Caki2 (cell line): ENCODE data around the gene SAA4. TPM values are rescaled to one million over a fixed set of nuclear protein-coding genes. Genes with fewer than 3 reads are reported as not detected.
"Not testable (repeated sequence)": the region's sequence is repeated elsewhere in the genome, so short reads cannot be mapped to it uniquely, and the experiment has no call there.

Experiments used
- DNase-seq: peaks from one replicate; pipeline ENCODE4 v3.0.0-alpha.2; 2015; ENCODE audit warnings: low read depth
- in situ Hi-C: cut with HindIII; loops from 2 replicates; pipeline ENCODE4 v1.10.0; 2016; ENCODE audit warnings: low sequenced_read_pairs, low pct_unique_long_range_greater_than_20kb, mixed read lengths
- total RNA-seq: library from RNA; depleted of rRNA; stranded (reverse); fragments of >200 nt; shearing (Covaris generic); gene quantifications from 2 replicates; pipeline ENCODE4 v1.2.3, GENCODE V29; 2014; ENCODE audit warnings: low replicate concordance

SAA4 gene
- total RNA-seq, 1 experiment from 2014 or later, result not detected

DNA sequence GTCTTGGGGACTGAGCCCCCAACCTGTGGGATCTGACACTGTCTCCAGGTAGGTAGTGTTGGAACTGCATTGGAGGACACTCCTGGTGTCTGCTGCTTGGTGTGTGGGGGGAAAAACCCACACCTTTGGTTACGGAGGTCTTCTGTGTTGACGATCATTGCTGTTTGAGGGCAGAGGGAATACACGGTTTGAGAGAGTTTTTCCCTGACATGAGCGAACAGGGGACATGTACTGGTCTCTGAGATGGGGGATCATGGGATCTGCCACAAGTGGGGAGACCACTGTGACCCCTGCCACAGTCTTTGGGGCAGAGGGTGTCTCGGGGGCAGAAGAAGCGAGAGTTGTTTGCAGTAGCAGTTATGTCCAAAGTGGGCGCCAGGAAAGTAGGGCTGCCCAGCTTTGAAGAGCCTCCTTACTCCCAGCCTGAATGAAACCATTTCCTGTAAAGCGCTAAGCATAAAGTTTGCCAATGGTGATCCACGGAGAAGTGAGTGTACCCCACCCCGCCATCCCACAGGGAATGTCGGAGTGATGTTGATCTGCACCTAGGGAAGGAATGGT, 17.3 kb upstream of the SAA4 start:
- in situ Hi-C loops, result no loop called here
- DNase-seq, result no peak

DNA sequence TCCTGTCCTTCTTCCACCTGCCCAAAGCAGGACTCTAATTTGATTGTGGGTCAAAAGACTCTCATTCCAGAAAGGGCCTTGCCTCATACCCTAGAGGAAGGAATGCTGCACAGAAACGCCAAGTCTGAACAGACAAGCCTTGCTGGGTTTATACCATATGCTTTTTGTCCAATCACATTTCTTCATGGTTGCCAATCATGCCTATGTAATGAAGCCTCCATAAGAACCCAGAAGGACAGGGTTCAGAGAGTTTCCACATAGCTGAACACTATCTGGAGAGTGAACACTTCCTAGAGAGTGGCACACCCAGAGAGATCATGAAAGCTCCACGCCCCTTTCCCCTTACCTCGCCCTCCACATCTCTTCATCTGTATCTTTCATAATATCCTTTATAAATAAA, 16.6 kb upstream of the SAA4 start:
- no peak for DNase-seq
- in situ Hi-C loops, result no loop called here

DNA sequence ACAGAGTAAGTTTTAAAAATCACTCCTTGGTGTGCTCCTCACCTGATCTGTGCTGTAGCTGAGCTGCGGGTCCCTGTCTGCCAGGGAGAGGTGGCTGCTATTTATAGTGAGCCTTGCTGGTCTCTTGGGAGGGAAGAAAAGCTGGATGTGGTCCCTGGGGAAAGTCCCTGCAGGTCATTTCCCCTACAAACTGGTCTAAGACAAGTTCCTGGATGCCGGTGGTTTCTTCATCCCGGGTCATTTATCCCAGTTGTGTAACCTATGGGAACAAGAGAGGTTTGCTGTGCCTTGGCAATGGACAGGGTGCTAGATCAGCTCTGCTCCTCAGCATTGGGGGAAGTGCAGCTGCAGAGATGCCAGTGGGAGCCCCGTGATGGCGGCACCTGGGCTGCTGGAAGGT, 12.0 kb upstream of the SAA4 start, which contains the start of gene SAA2:
Gene SAA2, minus strand, starts transcription at position 108 of the 400 bp plus-strand sequence. CDS start 657 bp downstream, outside the sequence.
- DNase-seq, result no peak
- in situ Hi-C loops, result no loop called here

DNA sequence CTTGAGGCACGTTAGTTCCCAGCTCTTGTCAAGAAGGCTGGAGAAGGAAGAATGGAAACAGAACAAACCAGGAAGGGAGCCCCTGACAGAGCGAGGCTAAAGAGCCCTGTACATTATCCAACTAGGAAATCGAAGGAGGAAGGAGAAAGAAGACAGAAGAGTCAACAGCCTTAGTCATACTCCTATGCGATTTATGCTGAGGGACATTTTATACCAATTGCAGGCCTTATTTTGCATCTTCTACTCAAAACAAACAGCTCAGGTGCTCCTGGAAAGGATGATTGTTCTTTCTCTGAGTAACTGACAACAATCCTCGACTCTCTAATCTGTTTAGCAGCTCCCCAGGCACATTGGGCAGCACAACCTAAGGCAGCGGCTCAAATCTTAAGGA, 10.6 kb upstream of the SAA4 start:
- in situ Hi-C loops, DNase-seq: not testable (repeated sequence)

DNA sequence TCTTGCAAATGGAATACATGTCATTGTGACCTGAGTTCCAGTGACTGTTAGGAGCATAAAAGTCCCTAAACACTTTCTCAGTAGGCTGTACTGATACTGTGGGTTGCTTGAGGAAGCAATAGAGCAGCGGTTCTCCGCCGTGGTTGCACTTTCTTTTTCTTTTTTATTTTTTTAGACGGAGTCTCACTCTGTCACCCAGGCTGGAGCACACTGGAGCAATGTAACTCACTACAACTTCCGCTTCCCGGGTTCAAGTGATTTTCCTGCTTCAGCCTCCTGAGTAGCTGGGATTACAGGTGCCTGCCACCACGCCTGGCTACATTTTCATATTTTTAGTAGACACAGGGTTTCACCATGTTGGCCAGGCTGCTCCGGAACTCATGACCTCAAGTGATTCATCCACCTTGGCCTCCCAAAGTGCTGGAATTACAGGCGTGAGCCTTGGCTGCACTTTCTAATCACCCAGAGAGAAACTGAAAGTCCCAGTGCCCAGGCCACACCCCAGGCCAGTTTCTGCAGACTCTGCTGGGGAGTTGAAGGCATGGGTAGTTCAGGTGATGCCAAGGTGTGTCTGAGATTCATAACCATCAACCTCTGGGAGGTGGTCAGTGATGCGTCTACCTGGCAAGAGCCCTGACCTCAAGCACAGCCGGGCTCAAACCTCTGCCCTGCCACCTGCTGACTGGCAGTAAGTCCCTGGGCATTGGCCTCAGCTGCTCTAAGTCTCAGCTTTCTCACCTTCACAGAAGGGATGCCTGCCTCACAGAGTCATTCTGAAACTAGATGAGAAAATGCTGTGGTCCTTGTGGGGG, 10.0 kb upstream of the SAA4 start:
- DNase-seq, in situ Hi-C loops: not testable (repeated sequence)

DNA sequence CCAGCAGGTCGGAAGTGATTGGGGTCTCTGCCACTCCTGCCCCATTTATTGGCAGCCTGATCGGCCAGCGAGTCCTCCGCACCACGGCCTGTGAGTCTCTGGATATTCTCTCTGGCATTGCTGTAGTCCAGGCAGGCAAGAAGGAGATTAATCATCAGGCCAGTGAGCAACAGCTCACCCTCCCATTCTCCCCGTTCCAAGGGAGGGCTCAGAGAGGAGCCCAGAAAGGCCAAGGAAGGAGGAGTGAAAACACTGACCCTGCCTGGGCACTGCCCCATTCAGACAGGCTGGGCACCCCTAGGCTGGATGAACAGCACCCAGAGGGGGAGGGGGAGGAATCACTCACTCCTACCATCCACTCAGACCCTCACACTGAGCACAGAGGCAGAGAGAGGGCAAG, 8.8 kb upstream of the SAA4 start:
- in situ Hi-C loops, result no loop called here
- DNase-seq, result no peak

DNA sequence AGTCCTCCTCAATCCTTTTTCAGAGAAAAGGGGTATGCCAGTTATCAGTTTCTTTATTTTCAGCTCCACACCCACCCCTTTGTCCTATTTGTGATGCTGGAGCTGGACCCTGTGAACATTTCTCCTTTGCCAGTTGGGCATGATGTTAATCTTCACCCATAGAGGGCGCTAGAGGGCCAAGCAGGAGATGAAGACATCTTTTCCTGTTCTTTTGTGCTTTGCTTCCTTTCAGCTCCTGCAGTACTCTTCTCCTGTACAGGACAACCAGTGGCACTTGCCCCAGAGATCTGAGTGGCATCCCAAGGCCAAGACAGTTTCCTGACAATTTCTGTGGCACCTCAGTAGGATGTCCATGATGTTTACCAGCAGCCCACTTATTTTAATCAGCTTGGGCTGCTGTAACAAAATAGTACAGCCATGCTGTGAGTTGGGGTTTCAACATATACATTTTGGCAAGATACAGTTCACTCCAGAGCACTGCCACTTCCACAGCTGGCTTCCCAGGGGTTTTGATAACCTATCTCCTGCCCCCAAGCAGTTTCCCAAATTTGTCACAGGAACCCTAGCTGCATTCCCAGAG, 7.3 kb upstream of the SAA4 start:
- DNase-seq, result peak; percentile 51
- in situ Hi-C loops, result no loop called here

DNA sequence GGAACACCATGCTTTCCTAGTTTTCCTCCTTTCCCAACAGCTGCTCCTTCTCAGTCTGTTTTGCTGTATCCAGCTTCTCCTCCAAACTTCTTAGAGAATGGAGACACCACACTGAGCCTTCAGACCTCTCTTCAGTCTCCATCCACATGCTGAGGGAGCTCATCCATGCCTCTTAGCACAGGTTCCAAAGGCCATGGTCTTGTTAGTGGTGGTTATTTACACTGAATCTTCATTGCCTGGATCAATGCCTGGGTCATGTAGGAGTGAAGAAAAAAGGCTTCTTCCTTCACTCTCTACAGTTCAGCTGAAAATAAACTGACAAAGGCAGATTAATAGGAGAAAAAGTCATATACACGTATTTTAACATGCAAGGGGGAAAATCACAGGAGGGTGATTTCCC, 3.1 kb upstream of the SAA4 start:
- DNase-seq, result no peak
- in situ Hi-C loops, result no loop called here

DNA sequence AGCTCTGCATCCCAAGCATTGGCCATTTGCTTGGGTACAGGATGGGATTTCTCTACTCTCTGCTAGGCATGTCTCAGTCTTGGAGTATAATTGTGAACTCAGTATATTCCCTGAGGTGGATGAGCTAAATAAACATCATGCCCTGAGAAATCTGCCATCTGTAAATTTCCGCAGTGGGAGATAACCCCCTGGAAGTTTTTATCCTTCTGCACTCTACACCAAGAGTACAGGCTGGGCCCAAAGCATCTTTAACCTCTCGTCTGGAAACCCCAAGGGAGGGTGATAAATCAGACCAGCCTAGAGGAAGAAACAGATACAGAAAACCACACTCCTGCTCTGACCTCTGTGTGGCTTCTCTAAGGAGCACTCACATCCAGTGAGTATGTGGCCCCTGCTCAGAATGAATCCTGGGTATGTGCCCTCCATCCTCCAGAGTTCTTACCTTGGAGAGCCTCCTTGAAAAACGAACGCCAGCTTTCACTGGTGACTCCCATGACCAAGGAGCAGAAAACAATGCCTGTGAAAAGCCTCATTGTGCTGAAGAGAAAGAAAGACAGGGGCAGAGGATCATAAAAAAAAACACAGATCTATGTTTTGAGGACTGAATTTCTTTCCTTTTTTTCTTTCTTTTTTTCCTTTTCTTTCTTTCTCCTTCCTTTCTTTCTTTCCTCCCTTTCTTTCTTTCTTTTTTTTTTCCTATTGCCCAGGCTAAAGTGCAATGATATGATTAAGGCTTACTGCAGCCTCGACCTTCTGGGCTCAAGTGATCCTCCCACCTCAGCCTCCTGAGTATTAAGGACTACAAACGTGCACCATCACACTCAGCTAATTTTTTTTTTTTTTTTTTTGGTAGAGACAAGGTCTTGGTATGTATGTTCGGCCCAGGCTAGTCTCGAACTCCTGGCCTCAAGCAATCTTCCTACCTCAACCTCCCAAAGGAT, 938 bp downstream of the SAA4 start:
- no peak for DNase-seq
- in situ Hi-C loops, result no loop called here

DNA sequence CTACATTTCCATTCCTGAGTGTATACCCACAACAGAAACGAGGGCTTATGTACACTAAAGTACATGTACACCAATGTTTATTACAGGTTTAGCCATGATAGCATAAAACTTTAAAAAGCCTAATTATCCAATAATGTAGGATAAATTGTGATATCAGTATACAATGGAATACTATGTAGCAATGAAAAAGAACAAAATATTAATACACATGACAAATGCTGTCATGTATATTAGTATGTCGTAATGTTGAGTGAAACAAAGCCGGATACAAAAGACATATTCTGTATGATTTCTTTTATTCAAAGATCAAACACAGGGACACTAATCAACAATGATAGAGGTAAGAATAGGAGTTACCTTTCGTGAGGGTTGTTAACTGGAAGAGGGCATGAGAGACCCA, 2.7 kb downstream of the SAA4 start:
- no peak for DNase-seq
- in situ Hi-C loops, result no loop called here

DNA sequence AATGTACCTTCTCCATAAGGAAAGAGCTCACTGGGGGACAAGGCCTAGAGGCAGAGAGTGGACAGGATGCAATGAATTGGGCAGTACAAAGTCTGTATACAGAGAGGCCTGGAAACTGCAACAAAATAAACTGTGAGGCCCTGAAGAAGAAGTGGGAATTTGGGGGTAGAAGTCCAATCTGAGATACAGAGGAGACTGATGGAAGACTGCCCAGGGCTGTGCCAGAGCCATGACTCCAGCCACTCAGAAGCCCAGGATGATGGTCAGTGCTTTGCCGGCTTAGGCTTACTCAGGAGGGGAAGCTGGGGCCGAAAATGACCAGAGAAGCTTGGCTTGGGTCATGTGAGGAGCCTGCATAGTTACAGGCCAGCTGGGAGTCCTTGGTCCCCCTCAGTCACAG, 5.7 kb downstream of the SAA4 start:
- in situ Hi-C loops, result no loop called here
- DNase-seq, result no peak

DNA sequence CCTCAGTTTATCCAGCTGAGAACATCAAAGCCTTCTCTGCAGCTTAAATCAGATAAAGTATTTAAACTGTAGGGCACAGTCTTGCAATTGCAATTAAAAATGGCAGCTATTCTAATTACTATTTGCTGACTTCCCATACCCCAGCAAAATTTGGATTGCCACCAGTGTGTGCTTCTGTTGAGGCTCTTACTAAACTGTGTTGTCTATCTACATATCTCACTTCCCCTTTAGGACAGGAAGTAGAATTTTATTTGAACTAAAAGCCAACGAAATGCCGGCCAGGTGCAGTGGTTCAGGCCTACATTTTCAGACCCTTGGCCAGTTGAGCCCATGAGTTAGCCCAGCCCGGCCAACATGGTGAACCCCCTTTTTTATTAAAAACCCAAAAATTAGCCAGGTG, 7.1 kb downstream of the SAA4 start:
- in situ Hi-C loops, result no loop called here
- no peak for DNase-seq

DNA sequence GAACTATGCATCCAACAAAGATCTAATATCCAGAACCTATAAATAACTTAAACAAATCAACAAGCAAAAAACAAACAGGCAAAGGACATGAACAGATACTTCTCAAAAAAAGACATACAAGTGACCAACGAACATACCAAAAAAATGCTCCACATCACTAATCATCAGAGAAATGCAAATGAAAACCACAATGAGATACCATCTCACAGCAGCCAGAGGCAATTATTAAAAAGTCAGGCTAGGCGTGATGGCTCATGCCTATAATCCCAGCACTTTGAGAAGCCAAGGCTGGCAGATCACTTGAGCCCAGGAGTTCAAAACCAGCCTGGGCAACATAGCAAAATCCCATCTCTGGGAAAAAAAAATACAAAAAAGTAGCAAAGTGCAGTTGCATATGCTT, 10.7 kb downstream of the SAA4 start:
- in situ Hi-C loops, result no loop called here
- no peak for DNase-seq

DNA sequence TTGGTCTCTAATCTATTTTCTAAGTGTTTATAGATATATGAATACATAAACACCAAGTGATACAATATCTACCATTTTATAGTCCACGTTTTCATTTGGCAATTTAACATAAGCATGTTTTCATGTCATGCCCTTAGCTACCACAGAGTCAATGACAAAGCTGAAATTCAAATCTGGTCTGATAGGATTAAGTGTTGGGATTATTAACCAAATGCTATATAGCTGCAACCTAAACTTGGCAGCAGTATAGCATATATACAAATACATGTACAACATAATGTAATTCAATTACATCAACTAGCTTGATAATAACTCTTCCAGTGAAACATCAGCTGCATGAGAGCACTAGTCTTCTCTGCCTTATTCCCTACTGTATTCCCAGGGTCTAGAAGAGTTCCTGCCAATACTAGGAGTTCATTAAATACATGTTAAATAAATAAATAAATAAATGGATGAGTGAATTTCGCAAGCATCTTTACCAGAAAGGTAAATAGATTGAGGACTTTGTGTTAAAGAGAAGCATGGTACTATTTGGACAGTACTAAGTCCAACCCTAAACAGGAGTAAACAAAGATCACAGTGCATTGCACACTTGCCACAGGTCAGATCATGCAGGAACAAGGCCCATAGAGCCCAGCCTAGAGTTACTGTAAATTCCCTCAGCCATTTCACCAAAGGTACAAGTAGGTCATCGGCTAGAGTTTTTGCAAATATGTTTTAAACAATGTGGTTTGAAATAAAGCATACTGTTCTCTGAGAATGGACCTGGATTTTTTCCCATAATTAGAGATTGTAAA, 12.8 kb downstream of the SAA4 start:
- in situ Hi-C loops, result no loop called here
- DNase-seq, result no peak

DNA sequence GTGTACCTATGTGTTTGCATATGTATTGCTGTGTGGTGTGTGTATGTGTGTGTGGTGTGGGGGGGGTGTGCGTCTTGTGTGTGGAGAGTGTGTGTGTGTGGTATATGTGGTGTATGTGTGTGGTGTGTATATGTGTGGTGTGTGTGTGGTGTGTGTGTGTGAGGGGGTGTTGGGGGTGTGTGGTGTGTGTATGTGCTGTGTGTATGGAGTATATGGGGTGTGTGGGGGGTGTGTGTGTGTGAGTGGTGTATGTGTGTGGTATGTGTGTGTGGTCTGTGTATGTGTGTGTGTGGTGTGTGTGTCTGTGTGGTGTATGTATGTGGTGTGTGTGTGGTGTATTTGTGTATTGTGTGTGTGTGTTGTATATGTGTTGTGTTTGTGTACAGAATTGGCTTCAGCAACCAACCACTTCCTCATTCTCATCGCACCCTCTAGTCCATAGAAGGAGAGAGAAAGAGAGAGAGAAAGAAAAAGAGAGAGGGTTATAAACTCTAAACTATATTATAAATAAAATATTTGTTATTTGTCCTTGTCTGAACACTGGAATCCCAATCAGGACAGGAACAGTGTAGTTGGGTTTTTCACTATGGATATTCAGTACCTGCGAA, 13.7 kb downstream of the SAA4 start:
- no peak for DNase-seq
- in situ Hi-C loops, result no loop called here

DNA sequence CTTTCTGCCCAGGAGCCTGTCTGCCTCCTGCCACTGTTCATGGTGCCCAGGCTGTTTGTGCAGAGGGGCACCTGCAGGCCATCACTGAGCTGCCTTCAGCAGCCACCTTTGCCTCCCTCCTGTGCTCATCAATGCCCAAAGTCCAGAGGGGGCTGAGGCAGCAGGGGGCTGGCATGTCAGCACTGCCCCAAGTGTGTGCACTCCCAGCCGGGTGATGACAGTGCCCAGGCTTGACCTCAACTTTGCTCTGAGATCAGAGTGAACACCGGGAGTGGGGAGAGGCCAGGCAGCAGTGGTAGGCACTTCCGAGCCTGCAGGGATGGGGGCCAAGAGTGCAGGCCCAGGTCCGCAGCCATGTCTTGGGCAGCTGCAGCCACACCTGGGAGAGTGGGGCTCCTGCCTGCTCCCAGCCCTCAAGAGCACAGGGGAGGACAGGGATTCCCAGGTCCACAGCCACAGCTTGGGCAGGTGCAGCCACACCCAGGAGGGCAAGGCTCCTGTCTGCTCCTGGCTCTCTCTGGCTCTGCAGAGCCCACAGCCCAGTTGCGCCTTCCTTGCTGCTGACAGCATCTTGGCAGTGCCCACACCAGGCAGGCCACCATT, 15.2 kb downstream of the SAA4 start:
- in situ Hi-C loops, result no loop called here
- DNase-seq, result no peak

DNA sequence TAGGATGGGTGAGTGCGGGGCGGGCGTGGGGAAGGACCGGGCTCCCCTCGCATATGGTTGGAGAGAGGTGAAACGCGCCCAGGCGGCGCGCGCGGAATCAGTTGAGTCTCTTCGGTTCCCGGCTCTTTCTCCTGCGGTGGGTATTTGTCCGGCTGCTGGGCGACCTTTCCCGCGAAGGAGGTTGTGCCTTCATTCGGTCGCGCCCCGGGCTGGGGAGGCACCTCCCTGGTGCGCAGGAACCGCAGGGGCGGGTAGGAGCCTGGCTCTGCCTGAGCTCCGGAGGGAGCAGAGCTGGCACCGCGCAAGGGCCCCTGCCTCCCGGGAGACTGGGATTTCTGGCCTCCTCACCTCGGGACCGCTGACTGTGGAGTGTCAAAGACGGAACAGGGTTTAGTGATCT, 27.5 kb downstream of the SAA4 start:
- DNase-seq, result no peak
- in situ Hi-C loops, result no loop called here
